Measurements from ENCODE around the gene CEBPE.

DNA sequence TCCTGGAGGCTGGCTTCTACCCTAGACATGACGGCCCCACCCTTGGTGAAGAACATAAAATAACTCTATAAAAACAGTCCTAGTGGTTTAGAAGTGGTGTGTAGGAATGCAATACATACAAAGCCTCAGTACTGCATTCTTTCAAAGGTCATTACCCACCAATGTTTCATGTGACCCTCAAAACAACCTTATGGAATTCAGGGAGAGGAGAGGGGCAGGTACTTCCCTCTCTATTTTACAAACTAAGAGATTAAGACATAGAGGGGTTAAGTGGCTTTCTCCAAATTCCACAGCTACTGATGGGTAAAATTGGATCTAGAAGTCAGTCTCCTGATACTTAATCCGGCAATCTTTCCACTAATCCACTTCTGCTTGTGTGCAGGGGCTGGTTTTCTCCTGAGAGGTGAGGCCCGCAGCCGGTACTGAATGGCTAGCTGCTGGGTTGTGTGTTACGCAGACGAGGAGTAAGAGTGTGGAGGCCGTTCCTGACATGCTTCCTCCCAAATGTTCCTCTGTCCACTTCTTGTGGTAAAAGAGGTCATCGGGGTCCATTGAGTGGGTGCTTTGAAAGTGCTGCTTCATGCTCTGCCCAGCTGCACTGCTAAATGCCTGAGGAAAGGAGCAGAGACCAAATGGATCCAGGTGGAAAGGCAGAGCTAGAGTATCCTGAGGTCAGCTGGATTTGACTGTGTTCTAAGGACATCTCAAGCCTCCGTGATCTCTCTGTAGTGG, 48.2 kb upstream of the CEBPE start:
- TF ChIP-seq EZH2phosphoT487 (IDR thresholded peaks at IDR 0.05; ENCODE audit: borderline replicate concordance): no peak
- TF ChIP-seq, protein P1, sequence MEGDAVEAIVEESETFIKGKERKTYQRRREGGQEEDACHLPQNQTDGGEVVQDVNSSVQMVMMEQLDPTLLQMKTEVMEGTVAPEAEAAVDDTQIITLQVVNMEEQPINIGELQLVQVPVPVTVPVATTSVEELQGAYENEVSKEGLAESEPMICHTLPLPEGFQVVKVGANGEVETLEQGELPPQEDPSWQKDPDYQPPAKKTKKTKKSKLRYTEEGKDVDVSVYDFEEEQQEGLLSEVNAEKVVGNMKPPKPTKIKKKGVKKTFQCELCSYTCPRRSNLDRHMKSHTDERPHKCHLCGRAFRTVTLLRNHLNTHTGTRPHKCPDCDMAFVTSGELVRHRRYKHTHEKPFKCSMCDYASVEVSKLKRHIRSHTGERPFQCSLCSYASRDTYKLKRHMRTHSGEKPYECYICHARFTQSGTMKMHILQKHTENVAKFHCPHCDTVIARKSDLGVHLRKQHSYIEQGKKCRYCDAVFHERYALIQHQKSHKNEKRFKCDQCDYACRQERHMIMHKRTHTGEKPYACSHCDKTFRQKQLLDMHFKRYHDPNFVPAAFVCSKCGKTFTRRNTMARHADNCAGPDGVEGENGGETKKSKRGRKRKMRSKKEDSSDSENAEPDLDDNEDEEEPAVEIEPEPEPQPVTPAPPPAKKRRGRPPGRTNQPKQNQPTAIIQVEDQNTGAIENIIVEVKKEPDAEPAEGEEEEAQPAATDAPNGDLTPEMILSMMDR (conservative IDR thresholded peaks at IDR 0.05; ENCODE audit: low read length): no peak

Measured in Loucy (cell line).